ENCODE results near the gene TFAP2A. TPM values are rescaled to one million over a fixed set of nuclear protein-coding genes. Genes with fewer than 3 reads are reported as not detected.

The TFAP2A gene
- total RNA-seq, 3 donors from 2014 or later = 0.11 TPM; not detected in 2

GRCh38 chr6:10437891-10438290 is 23.0 kb upstream of the TFAP2A start:
- ATAC-seq = no peak
- DNase-seq = no peak
- H3K27me3 Mint-ChIP-seq (ENCODE audit: low read depth) = peaks cover 24% of the 10 kb centered on the region
- no peaks in the 10 kb centered on the region for H3K36me3 Mint-ChIP-seq (ENCODE audit: insufficient read depth)
- H3K4me3 Mint-ChIP-seq = no peak overlapping the region
- H3K9me3 Mint-ChIP-seq = no peaks in the 10 kb centered on the region
- H3K4me1 Mint-ChIP-seq (ENCODE audit: low read depth) = no peaks in the 10 kb centered on the region

GRCh38 chr6:10434235-10434634 is 19.4 kb upstream of the TFAP2A start:
- no peak for ATAC-seq
- Mint-ChIP-seq H3K9me3 (no peaks in the 10 kb centered on the region), H3K4me3 (no peak overlapping the region), H3K4me1 (ENCODE audit: low read depth) (no peaks in the 10 kb centered on the region), H3K36me3 (ENCODE audit: insufficient read depth) (no peaks in the 10 kb centered on the region), H3K27me3 (ENCODE audit: low read depth) (peaks cover 34% of the 10 kb centered on the region)
- no peak for DNase-seq

- Mint-ChIP-seq H3K36me3 (ENCODE audit: insufficient read depth) (no peaks in the 10 kb centered on the region), H3K4me1 (ENCODE audit: low read depth) (no peaks in the 10 kb centered on the region), H3K9me3 (no peaks in the 10 kb centered on the region), H3K4me3 (no peak overlapping the region), H3K27me3 (ENCODE audit: low read depth) (peaks cover 40% of the 10 kb centered on the region)
- DNase-seq (no peak), ATAC-seq (no peak)
These were observed 18.4 kb upstream of the TFAP2A start for GRCh38 chr6:10433322-10433721.

- DNase-seq (no peak), ATAC-seq (no peak)
- Mint-ChIP-seq H3K36me3 (ENCODE audit: insufficient read depth) (no peaks in the 10 kb centered on the region), H3K4me3 (no peak overlapping the region), H3K27me3 (ENCODE audit: low read depth) (peaks cover 49% of the 10 kb centered on the region), H3K4me1 (ENCODE audit: low read depth) (peaks cover 2% of the 10 kb centered on the region), H3K9me3 (no peaks in the 10 kb centered on the region)
These were observed 16.7 kb upstream of the TFAP2A start for GRCh38 chr6:10431423-10432164.

- DNase-seq = no peak
- ATAC-seq = no peak
- Mint-ChIP-seq H3K36me3 (ENCODE audit: insufficient read depth) (no peaks in the 10 kb centered on the region), H3K4me3 (peak overlapping the region; percentile 17), H3K9me3 (no peaks in the 10 kb centered on the region), H3K27me3 (ENCODE audit: low read depth) (peaks cover 60% of the 10 kb centered on the region), H3K4me1 (ENCODE audit: low read depth) (peaks cover 8% of the 10 kb centered on the region)
These were observed 15.0 kb upstream of the TFAP2A start for GRCh38 chr6:10429638-10430427.

- Mint-ChIP-seq H3K9me3 (no peaks in the 10 kb centered on the region), H3K27me3 (ENCODE audit: low read depth) (peaks cover 82% of the 10 kb centered on the region), H3K4me3 (peak overlapping the region; percentile 65), H3K36me3 (ENCODE audit: insufficient read depth) (no peaks in the 10 kb centered on the region), H3K4me1 (ENCODE audit: low read depth) (peaks cover 8% of the 10 kb centered on the region)
- no peak for ATAC-seq
- no peak for DNase-seq
These were observed 12.0 kb upstream of the TFAP2A start for GRCh38 chr6:10426781-10427279.

- Mint-ChIP-seq H3K27me3 (ENCODE audit: low read depth) (peaks cover 83% of the 10 kb centered on the region), H3K4me3 (peak overlapping the region; percentile 65), H3K4me1 (ENCODE audit: low read depth) (peaks cover 8% of the 10 kb centered on the region), H3K9me3 (no peaks in the 10 kb centered on the region), H3K36me3 (ENCODE audit: insufficient read depth) (no peaks in the 10 kb centered on the region)
- ATAC-seq (peak; percentile 35 to 46), DNase-seq (no peak)
These were observed 11.3 kb upstream of the TFAP2A start for GRCh38 chr6:10425975-10426780.

GRCh38 chr6:10425176-10425974 is 10.5 kb upstream of the TFAP2A start:
- Mint-ChIP-seq H3K4me3 (no peak overlapping the region), H3K36me3 (ENCODE audit: insufficient read depth) (no peaks in the 10 kb centered on the region), H3K4me1 (ENCODE audit: low read depth) (peaks cover 8% of the 10 kb centered on the region), H3K27me3 (ENCODE audit: low read depth) (peaks cover 82% of the 10 kb centered on the region), H3K9me3 (no peaks in the 10 kb centered on the region)
- DNase-seq (no peak), ATAC-seq (no peak)

GRCh38 chr6:10424040-10424439 is 9.2 kb upstream of the TFAP2A start:
- no peak overlapping the region for H3K4me3 Mint-ChIP-seq
- ATAC-seq (no peak), DNase-seq (no peak)
- H3K9me3 Mint-ChIP-seq = no peaks in the 10 kb centered on the region
- peaks cover 8% of the 10 kb centered on the region for H3K4me1 Mint-ChIP-seq (ENCODE audit: low read depth)
- no peaks in the 10 kb centered on the region for H3K36me3 Mint-ChIP-seq (ENCODE audit: insufficient read depth)
- H3K27me3 Mint-ChIP-seq (ENCODE audit: low read depth) = peaks cover 83% of the 10 kb centered on the region

- no peak for DNase-seq
- ATAC-seq = no peak
- Mint-ChIP-seq H3K4me1 (ENCODE audit: low read depth) (peaks cover 8% of the 10 kb centered on the region), H3K9me3 (no peaks in the 10 kb centered on the region), H3K4me3 (no peak overlapping the region), H3K36me3 (ENCODE audit: insufficient read depth) (no peaks in the 10 kb centered on the region), H3K27me3 (ENCODE audit: low read depth) (peaks cover 90% of the 10 kb centered on the region)
These were observed 7.8 kb upstream of the TFAP2A start for GRCh38 chr6:10422737-10423034.

- no peaks in the 10 kb centered on the region for H3K36me3 Mint-ChIP-seq (ENCODE audit: insufficient read depth)
- ATAC-seq = no peak
- H3K27me3 Mint-ChIP-seq (ENCODE audit: low read depth) = peaks cover 91% of the 10 kb centered on the region
- DNase-seq = no peak
- H3K9me3 Mint-ChIP-seq = no peaks in the 10 kb centered on the region
- H3K4me3 Mint-ChIP-seq = no peak overlapping the region
- peaks cover 11% of the 10 kb centered on the region for H3K4me1 Mint-ChIP-seq (ENCODE audit: low read depth)
These were observed 7.3 kb upstream of the TFAP2A start for GRCh38 chr6:10421921-10422736.

GRCh38 chr6:10421158-10421920 is 6.5 kb upstream of the TFAP2A start:
- DNase-seq = no peak
- H3K36me3 Mint-ChIP-seq (ENCODE audit: insufficient read depth) = no peaks in the 10 kb centered on the region
- ATAC-seq = no peak
- peaks cover 93% of the 10 kb centered on the region for H3K27me3 Mint-ChIP-seq (ENCODE audit: low read depth)
- no peaks in the 10 kb centered on the region for H3K9me3 Mint-ChIP-seq
- H3K4me1 Mint-ChIP-seq (ENCODE audit: low read depth) = peaks cover 10% of the 10 kb centered on the region
- no peak overlapping the region for H3K4me3 Mint-ChIP-seq
